Skin epidermis (tissue), 12 donors: ENCODE measurements around the gene REG3G.

Experiments
- H3K27ac ChIP-seq, 21 experiments: fragments of 200-600 bp; sonication (generic) in 11 of 21; one replicate each; pipeline ENCODE4 v1.5.0; 2020; ENCODE audit warnings: mild to moderate bottlenecking in 3 of 21, inconsistent platforms in 2 of 21, moderate library complexity in 2 of 21
- H3K4me3 ChIP-seq, 7 experiments: fragments of 200-600 bp; sonication (generic) in 2 of 7; one replicate each; pipeline ENCODE4 v1.5.0; 2020; ENCODE audit warnings: inconsistent platforms in 2 of 7, mild to moderate bottlenecking in 2 of 7, moderate library complexity in 1 of 7

REG3G gene

GRCh38 chr2:79025421-79025820 lies at the start of gene REG3G:
TSS of gene REG3G (plus strand) at chr2:79025702. CDS start at chr2:79026094, 392 bp downstream.
- H3K27ac ChIP-seq = no peak within 1 kb of the TSS
- no peak within 1 kb of the TSS for H3K4me3 ChIP-seq

DNA sequence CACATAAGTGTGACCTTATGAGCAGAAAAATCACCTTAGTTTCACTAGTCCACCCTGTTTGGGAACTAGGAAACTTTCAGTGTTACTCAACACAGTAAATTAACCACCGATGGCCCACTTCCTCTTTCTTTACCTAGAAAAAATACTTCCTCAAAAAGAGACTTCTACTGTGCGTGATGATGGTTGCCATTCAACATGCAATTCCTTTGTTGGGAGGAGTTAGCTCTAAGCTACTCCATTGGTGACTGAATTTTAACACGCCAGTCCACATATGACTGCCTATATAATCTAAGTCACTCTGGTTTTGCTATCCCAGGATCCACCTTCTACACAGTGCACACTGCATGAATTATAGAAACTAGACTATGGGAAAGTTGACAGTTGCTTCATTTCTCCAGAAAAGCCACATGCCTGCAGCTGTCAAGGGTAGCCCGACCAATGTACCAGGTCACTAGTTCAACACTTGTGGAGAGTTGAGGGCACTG lies 47.8 kb upstream of the REG3G start:
- H3K4me3 ChIP-seq = no peak overlapping the region
- H3K27ac ChIP-seq = no peak overlapping the region

GRCh38 chr2:78978340-78978739 lies 47.2 kb upstream of the REG3G start:
- Histone ChIP-seq H3K4me3 (no peak overlapping the region), H3K27ac (no peak overlapping the region)

GRCh38 chr2:78979380-78980151 lies 45.9 kb upstream of the REG3G start:
- no peak overlapping the region for H3K4me3 ChIP-seq
- H3K27ac ChIP-seq = no peak overlapping the region

GRCh38 chr2:78980152-78980465 lies 45.4 kb upstream of the REG3G start:
- Histone ChIP-seq H3K27ac (no peak overlapping the region), H3K4me3 (no peak overlapping the region)

GRCh38 chr2:78980871-78981270 lies 44.6 kb upstream of the REG3G start:
- Histone ChIP-seq H3K4me3 (no peak overlapping the region), H3K27ac (no peak overlapping the region)

GRCh38 chr2:78982638-78983330 lies 42.7 kb upstream of the REG3G start:
- Histone ChIP-seq H3K4me3 (no peak overlapping the region), H3K27ac (no peak overlapping the region)

- Histone ChIP-seq H3K27ac (no peak overlapping the region), H3K4me3 (no peak overlapping the region)
Observed at GRCh38 chr2:78984386-78984785, 41.1 kb upstream of the REG3G start.

- no peak overlapping the region for H3K4me3 ChIP-seq
- no peak overlapping the region for H3K27ac ChIP-seq
Observed at GRCh38 chr2:78985558-78985957, 39.9 kb upstream of the REG3G start.

GRCh38 chr2:78989051-78989450 lies 36.5 kb upstream of the REG3G start:
- H3K27ac ChIP-seq = no peak overlapping the region
- no peak overlapping the region for H3K4me3 ChIP-seq

DNA sequence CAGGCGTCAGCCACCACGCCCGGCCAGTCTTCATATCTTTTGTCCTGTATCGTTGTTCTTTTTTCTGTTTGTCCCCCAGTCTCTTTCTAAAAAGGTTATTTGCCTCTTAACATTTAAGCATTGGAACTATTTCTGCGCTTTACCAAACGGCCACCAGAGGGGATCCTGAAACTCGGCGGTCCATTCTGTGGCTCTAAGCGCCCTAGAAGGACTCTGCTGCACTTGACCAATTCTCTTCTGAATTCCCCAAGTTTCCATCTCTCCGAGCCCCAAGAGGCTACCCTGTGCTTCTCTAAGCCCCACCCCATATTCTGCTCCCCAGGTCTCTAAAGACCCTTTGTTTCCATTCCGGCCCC lies 33.1 kb upstream of the REG3G start:
- H3K4me3 ChIP-seq = no peak overlapping the region
- no peak overlapping the region for H3K27ac ChIP-seq

- Histone ChIP-seq H3K4me3 (no peak overlapping the region), H3K27ac (no peak overlapping the region)
Observed at GRCh38 chr2:78992807-78993517, 32.5 kb upstream of the REG3G start.

DNA sequence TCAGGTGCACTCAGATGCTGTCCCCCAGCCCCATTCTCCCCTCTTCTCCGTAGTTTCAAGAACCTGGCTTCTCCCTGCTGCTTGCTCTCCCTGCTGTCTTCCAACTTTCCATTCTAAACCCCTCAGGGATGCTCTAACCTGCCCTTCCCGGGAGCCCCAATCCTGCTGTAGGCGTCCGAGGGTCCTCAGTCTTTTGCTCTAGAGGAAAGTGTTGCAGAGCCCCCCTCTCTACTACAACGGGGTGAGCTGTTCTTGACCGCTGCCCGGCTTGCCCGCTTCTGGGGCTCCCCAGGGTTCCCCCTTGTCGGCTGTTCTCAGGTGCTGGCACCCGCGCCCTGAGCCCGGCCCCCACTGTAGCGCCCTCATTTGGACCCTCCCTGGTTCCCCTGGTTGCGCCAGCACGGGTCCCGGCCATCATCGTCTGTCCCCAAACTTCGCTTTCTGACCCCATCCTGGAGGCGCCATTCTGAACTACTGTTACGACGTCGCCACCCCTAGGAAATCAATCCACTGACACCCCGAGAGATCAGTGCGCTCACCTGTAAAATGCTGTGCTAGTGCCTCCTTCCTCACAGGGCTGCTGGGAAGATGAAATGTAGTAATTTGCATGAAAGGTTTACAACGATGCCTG lies 31.9 kb upstream of the REG3G start:
- H3K27ac ChIP-seq = no peak overlapping the region
- no peak overlapping the region for H3K4me3 ChIP-seq

GRCh38 chr2:78994789-78995188 lies 30.7 kb upstream of the REG3G start:
- no peak overlapping the region for H3K27ac ChIP-seq
- H3K4me3 ChIP-seq = no peak overlapping the region

- Histone ChIP-seq H3K27ac (no peak overlapping the region), H3K4me3 (no peak overlapping the region)
Observed at GRCh38 chr2:78999406-78999805, 26.1 kb upstream of the REG3G start.

GRCh38 chr2:79000008-79000576 lies 25.4 kb upstream of the REG3G start:
- H3K27ac ChIP-seq = no peak overlapping the region
- no peak overlapping the region for H3K4me3 ChIP-seq

DNA sequence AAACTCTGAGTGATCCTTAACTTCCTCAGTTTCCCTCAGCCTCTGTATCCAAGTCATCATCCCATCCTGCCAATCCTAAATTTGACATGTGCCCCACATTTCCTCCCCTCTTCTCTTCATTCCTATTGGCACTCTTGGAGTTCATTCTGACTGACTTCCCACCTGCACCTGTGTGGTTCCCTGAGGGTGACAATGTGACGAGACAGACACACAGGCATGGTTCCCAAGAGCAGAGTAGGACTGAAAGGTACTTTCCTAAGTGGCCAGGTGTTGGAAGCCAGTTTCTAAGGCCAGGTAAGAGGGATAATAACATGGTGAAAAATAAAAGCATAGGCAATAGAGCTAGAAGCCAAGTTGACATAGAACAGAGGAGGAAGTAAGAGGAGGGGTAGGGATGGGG lies 24.2 kb upstream of the REG3G start:
- Histone ChIP-seq H3K4me3 (no peak overlapping the region), H3K27ac (no peak overlapping the region)

DNA sequence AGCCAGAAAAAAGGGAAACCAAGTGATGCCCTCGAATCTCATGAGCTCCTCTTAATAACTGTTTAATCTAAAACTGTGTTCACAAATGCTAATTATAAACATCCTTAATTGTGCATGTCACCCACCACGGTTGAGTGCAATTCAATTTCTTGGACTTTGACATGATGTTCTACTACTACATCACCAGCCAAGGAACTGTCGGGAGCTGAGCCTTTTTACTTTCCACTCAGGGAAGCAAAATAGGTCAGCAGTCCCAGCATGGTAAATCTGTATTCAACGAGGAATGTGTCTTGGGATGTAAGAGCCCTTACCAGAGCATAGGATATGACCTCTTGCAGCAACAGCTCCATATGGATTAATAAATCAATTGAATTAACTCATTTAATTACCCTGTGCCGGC lies 20.8 kb upstream of the REG3G start:
- Histone ChIP-seq H3K4me3 (no peak overlapping the region), H3K27ac (no peak overlapping the region)

GRCh38 chr2:79005216-79005615 lies 20.3 kb upstream of the REG3G start:
- H3K27ac ChIP-seq = no peak overlapping the region
- H3K4me3 ChIP-seq = no peak overlapping the region

DNA sequence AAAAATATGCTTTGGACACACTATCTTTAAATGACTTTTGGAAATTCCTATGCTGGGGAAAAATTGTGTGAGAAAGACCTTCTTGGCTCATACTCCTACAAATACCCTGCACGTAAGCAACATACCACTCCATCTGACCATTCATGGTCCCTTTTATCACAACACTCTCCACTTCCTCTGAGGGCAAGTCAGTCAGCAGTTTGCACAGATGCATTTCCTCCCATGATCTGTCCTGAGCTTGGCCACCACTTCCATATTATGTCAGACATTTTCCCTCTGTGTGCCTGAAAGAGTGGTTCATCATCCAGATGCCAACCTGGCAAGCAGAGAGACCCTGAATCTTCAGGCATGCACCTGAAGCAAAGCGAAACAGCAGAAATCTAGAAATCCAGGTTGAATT lies 16.1 kb upstream of the REG3G start:
- H3K27ac ChIP-seq = no peak overlapping the region

More for the DNA sequence above, 16.1 kb upstream of the REG3G start:
- H3K4me3 ChIP-seq = no peak overlapping the region
